Measurements from ENCODE around the gene ICOSLG.
"Not testable (repeated sequence)": the region's sequence is repeated elsewhere in the genome, so short reads cannot be mapped to it uniquely, and the experiment has no call there.

ICOSLG gene

DNA sequence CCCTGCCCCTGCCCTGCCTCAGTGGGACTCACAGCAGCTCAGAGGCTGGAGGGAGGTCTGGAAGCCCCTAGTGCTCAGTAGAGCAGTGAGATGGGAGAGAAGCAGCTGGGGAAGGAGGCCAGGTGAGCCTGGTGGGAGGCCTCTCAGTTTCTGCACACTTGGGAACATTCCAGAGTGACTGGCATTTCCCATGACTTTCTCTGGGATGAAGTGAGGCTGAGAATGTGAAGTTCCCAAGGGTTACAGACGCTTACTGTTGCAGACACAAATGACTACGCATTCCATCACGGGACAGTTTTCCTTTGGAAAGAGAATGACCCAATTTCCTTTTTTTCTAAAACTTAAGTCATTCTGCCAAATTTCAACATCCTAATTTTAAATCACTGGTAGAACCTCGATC is 59.2 kb downstream of the ICOSLG start:
- DNase-seq (ENCODE audit: low spot score) = not testable (repeated sequence)

GRCh38 chr21:44176127-44176526 is 64.6 kb downstream of the ICOSLG start:
- DNase-seq (ENCODE audit: low spot score) = not testable (repeated sequence)

DNA sequence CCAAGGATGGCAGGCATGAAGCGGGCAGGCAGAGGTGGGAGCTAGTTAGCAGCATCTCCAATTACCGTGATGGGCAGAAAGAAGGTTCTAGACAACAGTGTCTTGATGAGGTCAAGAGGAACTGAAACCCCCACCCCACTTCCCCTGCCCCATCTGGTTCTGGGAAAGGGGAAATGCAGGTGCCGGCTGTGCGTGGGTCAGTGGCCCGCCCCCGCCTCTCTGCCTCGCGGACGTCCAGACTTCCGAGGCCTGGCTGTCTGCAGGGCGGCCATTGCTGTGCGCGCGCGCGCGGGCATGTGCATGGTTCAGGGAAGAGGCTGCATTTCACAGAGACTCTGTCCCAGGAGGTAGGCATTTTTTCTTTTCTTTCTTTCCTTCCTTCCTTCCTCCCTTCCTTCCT is 65.6 kb downstream of the ICOSLG start:
- not testable (repeated sequence) for DNase-seq (ENCODE audit: low spot score)

Data from cerebellar cortex (tissue), 1 donor.